HCT116 (cell line): ENCODE data around the gene DIS3L2.

Experiments
- CBX3 ChIP-seq: IDR thresholded peaks from 2 replicates; pipeline ENCODE4 v1.6.1; 2012; ENCODE audit warnings: low read depth
- CTCF ChIP-seq, 3 experiments: fragments of 200-600 bp in 1 of 3; sonication (generic) in 1 of 3; IDR thresholded peaks in 2 of 3; conservative IDR thresholded peaks in 1 of 3; 2 replicates each; pipeline ENCODE4 v1.5.1; 2012 to 2017; ENCODE audit warnings: low read depth in 2 of 3, low read length in 2 of 3, antibody characterized with exemption in 1 of 3, borderline replicate concordance in 1 of 3, control low read depth in 1 of 3, mild to moderate bottlenecking in 1 of 3, mixed read lengths in 1 of 3, mixed run types in 1 of 3, moderate library complexity in 1 of 3; ENCODE audit not compliant: insufficient read depth in 1 of 3
- POLR2A ChIP-seq: IDR thresholded peaks from 2 replicates; pipeline ENCODE4 v1.7.0; 2011; ENCODE audit warnings: borderline replicate concordance; ENCODE audit not compliant: insufficient read depth, insufficient read length; ENCODE audit errors: extremely low read depth
- POLR2AphosphoS5 ChIP-seq: IDR thresholded peaks from 2 replicates; pipeline ENCODE4 v1.6.1; 2011; ENCODE audit warnings: mild to moderate bottlenecking, low read depth, low read length, moderate library complexity

- TF ChIP-seq CTCF (IDR thresholded peaks at IDR 0.05 in 2 of 3, conservative IDR thresholded peaks at IDR 0.05 in 1 of 3; ENCODE audit: borderline replicate concordance in 1 of 3, insufficient read depth in 1 of 3, low read depth in 2 of 3, low read length in 2 of 3) (no peak), CBX3 (no peak), POLR2A (no peak), POLR2AphosphoS5 (no peak)
These were observed 184.8 kb downstream of the DIS3L2 start for GRCh38 chr2:232146294-232146693.
